K562 (cell line): Measurements from ENCODE around the gene CNOT6. TPM values are rescaled to one million over a fixed set of nuclear protein-coding genes. Genes with fewer than 3 reads are reported as not detected.

Source experiments
- BRF2 ChIP-seq: IDR thresholded peaks from 3 replicates; pipeline ENCODE4 v1.6.1; 2011; ENCODE audit warnings: borderline replicate concordance, mild to moderate bottlenecking; ENCODE audit not compliant: insufficient read length, insufficient read depth
- CBFA2T3 ChIP-seq: fragments of 450-650 bp; IDR thresholded peaks from 2 replicates; pipeline ENCODE4 v1.6.1; 2017
- CHD1 ChIP-seq: fragments of 200-600 bp; sonication (generic); IDR thresholded peaks from one replicate; pipeline ENCODE4 v1.6.1; 2012; ENCODE audit warnings: mild to moderate bottlenecking, moderate library complexity, low read length, inconsistent platforms
- DACH1 ChIP-seq: fragments of 450-650 bp; IDR thresholded peaks from 2 replicates; pipeline ENCODE4 v1.6.1; 2018; ENCODE audit not compliant: partially characterized antibody
- FOXO4 ChIP-seq: fragments of 450-650 bp; formaldehyde crosslinking; IDR thresholded peaks from 2 replicates; pipeline ENCODE4 v1.4.0; 2020; ENCODE audit warnings: mild to moderate bottlenecking, moderate library complexity
- GATA2 ChIP-seq: sonication (generic); formaldehyde crosslinking; IDR thresholded peaks from 2 replicates; pipeline ENCODE4 v1.4.0; 2020; ENCODE audit warnings: mild to moderate bottlenecking, missing genetic modification reagents
- JUND ChIP-seq, 2 experiments: IDR thresholded peaks; 2 replicates in 1 of 2; 3 replicates in 1 of 2; pipeline ENCODE4 v1.6.1; 2011; ENCODE audit warnings: borderline replicate concordance in 2 of 2, low read depth in 2 of 2, low read length in 2 of 2, improper control_type of control experiment in 1 of 2, missing biosample characterization in 1 of 2, missing genetic modification characterization in 1 of 2, missing genetic modification reagents in 1 of 2
- KLF6 ChIP-seq: fragments of 250-450 bp; sonication (Bioruptor Pico); IDR thresholded peaks from 2 replicates; pipeline ENCODE4 v1.4.0; 2020; ENCODE audit warnings: mild to moderate bottlenecking, moderate library complexity, borderline replicate concordance
- MEF2D ChIP-seq: conservative IDR thresholded peaks from 2 replicates; pipeline ENCODE4 v1.6.1; 2016; ENCODE audit warnings: low read depth, missing genetic modification characterization, missing compliant biosample characterization
- MYNN ChIP-seq, 2 experiments: sonication (generic); formaldehyde crosslinking in 1 of 2; IDR thresholded peaks; 2 replicates each; pipeline versions ENCODE4 v1.5.0 to v1.6.1; 2016 to 2020; ENCODE audit warnings: antibody characterized with exemption in 1 of 2, missing genetic modification reagents in 1 of 2
- NCOA2 ChIP-seq, 2 experiments: fragments of 450-650 bp; IDR thresholded peaks; 2 replicates each; pipeline ENCODE4 v1.6.1; 2018; ENCODE audit warnings: mild to moderate bottlenecking in 2 of 2, moderate library complexity in 1 of 2; ENCODE audit not compliant: partially characterized antibody in 2 of 2
- NCOR1 ChIP-seq: fragments of 450-650 bp; IDR thresholded peaks from 2 replicates; pipeline ENCODE4 v1.6.1; 2016; ENCODE audit warnings: mild to moderate bottlenecking, moderate library complexity
- NR3C1 ChIP-seq: sonication (generic); formaldehyde crosslinking; IDR thresholded peaks from 2 replicates; pipeline ENCODE4 v1.8.1; 2022; ENCODE audit warnings: missing genetic modification reagents
- PURB ChIP-seq: sonication (generic); formaldehyde crosslinking; IDR thresholded peaks from 2 replicates; pipeline ENCODE4 v1.9.0; 2021; ENCODE audit warnings: low read depth, mild to moderate bottlenecking, missing genetic modification reagents
- RFX5 ChIP-seq: IDR thresholded peaks from 2 replicates; pipeline ENCODE4 v1.6.1; 2011; ENCODE audit warnings: low read depth, mild to moderate bottlenecking, improper control_type of control experiment, low read length
- ZNF140 ChIP-seq: fragments of 250-450 bp; sonication (Bioruptor Pico); IDR thresholded peaks from 2 replicates; pipeline ENCODE4 v1.8.0; 2021; ENCODE audit warnings: moderate library complexity, mild to moderate bottlenecking, inconsistent platforms
- ZNF197 ChIP-seq: fragments of 200-800 bp; sonication (Bioruptor generic); IDR thresholded peaks from 2 replicates; pipeline ENCODE4 v1.6.1; 2016; ENCODE audit warnings: low read depth, missing genetic modification characterization, missing compliant biosample characterization
- ZNF384 ChIP-seq: IDR thresholded peaks from 2 replicates; pipeline ENCODE4 v1.6.1; 2012; ENCODE audit warnings: low read depth, low read length, improper control_type of control experiment
- ZNF830 ChIP-seq: fragments of 250-450 bp; sonication (Bioruptor Pico); IDR thresholded peaks from 2 replicates; pipeline ENCODE4 v1.5.0; 2021; ENCODE audit warnings: mild to moderate bottlenecking
- polyA plus RNA-seq, 8 experiments: library from polyadenylated mRNA; depleted of rRNA in 4 of 8; stranded (reverse) in 5 of 8; unstranded in 3 of 8; fragments of >200 nt; fragmentation: Nextera tagmentation in 2 of 8; fragmentation: Illumina TruSeq in 1 of 8; extraction: Ambion mirVana in 2 of 8; extraction: Trizol in 1 of 8; gene quantifications; 2 replicates each; pipeline versions ENCODE4 v1.2.1 to v1.2.3, GENCODE V29; 2011 to 2014; ENCODE audit warnings: inconsistent platforms in 1 of 8, missing spikeins in 1 of 8
- total RNA-seq, 7 experiments: library from RNA; depleted of rRNA in 6 of 7; stranded (reverse); fragments of >200 nt in 6 of 7; fragmentation: Illumina TruSeq in 2 of 7; extraction: Trizol in 2 of 7; gene quantifications; 2 replicates each; pipeline versions ENCODE4 v1.2.1 to v1.2.3, GENCODE V29; 2011 to 2021; ENCODE audit warnings: low replicate concordance in 1 of 7
- TF ChIP-seq, protein P1 (sequence below): sonication (generic); formaldehyde crosslinking; IDR thresholded peaks from 2 replicates; pipeline ENCODE4 v1.8.0; 2022; ENCODE audit warnings: mild to moderate bottlenecking, missing genetic modification reagents
- TF ChIP-seq, protein P2 (sequence below): sonication (generic); formaldehyde crosslinking; IDR thresholded peaks from 2 replicates; pipeline ENCODE4 v1.8.1; 2023; ENCODE audit warnings: mild to moderate bottlenecking, missing genetic modification reagents
- TF ChIP-seq, protein P3 (sequence below): fragments of 250-450 bp; sonication (Bioruptor Pico); IDR thresholded peaks from 2 replicates; pipeline ENCODE4 v1.4.0; 2020; ENCODE audit warnings: borderline replicate concordance

The CNOT6 gene
- total and polyA plus RNA-seq, 9 of the 15 experiments (the other 6 are each of a cell fraction or from before 2014, with no cell fraction given) = 4.9 to 32.4 (median 14.0) TPM

- TF ChIP-seq PURB (CRISPR knock-in tag) = no peak
- no peak for TF ChIP-seq ZNF140 (CRISPR knock-in tag)
- no peak for TF ChIP-seq MYNN (IDR thresholded peaks at IDR 0.05)
- no peak for TF ChIP-seq MYNN (CRISPR knock-in tag; IDR thresholded peaks at IDR 0.05)
- TF ChIP-seq NCOA2 (IDR thresholded peaks at IDR 0.05; ENCODE audit: partially characterized antibody in 2 of 2) = no peak
- no peak for TF ChIP-seq ZNF830 (CRISPR knock-in tag)
- TF ChIP-seq NCOR1 = peak; percentile 81
- TF ChIP-seq, protein P1, sequence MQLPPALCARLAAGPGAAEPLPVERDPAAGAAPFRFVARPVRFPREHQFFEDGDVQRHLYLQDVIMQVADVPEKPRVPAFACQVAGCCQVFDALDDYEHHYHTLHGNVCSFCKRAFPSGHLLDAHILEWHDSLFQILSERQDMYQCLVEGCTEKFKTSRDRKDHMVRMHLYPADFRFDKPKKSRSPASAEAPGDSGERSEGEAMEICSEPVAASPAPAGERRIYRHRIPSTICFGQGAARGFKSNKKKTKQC (CRISPR knock-in tag) = no peak
- peak; percentile 88 for TF ChIP-seq CBFA2T3
- TF ChIP-seq NR3C1 (CRISPR knock-in tag) = no peak
- TF ChIP-seq, protein P2, sequence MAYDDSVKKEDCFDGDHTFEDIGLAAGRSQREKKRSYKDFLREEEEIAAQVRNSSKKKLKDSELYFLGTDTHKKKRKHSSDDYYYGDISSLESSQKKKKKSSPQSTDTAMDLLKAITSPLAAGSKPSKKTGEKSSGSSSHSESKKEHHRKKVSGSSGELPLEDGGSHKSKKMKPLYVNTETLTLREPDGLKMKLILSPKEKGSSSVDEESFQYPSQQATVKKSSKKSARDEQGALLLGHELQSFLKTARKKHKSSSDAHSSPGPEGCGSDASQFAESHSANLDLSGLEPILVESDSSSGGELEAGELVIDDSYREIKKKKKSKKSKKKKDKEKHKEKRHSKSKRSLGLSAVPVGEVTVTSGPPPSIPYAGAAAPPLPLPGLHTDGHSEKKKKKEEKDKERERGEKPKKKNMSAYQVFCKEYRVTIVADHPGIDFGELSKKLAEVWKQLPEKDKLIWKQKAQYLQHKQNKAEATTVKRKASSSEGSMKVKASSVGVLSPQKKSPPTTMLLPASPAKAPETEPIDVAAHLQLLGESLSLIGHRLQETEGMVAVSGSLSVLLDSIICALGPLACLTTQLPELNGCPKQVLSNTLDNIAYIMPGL (CRISPR knock-in tag) = no peak
- TF ChIP-seq DACH1 = peak; percentile 93
- TF ChIP-seq, protein P3, sequence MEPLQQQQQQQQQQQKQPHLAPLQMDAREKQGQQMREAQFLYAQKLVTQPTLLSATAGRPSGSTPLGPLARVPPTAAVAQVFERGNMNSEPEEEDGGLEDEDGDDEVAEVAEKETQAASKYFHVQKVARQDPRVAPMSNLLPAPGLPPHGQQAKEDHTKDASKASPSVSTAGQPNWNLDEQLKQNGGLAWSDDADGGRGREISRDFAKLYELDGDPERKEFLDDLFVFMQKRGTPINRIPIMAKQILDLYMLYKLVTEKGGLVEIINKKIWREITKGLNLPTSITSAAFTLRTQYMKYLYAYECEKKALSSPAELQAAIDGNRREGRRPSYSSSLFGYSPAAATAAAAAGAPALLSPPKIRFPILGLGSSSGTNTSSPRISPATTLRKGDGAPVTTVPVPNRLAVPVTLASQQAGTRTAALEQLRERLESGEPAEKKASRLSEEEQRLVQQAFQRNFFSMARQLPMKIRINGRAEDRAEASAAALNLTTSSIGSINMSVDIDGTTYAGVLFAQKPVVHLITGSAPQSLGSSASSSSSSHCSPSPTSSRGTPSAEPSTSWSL = no peak
- no peak for TF ChIP-seq KLF6 (CRISPR knock-in tag)
- TF ChIP-seq ZNF384 = peak; percentile 82
- no peak for TF ChIP-seq CHD1
- TF ChIP-seq BRF2 = no peak
- peak; percentile 32; the same call in 1 of the 2 replicates for TF ChIP-seq JUND (IDR thresholded peaks at IDR 0.05; ENCODE audit: borderline replicate concordance, low read depth, low read length)
- TF ChIP-seq JUND (tag; IDR thresholded peaks at IDR 0.05; ENCODE audit: borderline replicate concordance, low read depth, low read length) = peak; percentile 48; the same call in 1 of the 3 replicates
- peak; percentile 44; the same call in 1 of the 2 replicates for TF ChIP-seq GATA2 (CRISPR knock-in tag)
- no peak for TF ChIP-seq MEF2D
- peak; percentile 68; the same call in 1 of the 2 replicates for TF ChIP-seq ZNF197
- no peak for TF ChIP-seq RFX5
- no peak for TF ChIP-seq FOXO4 (CRISPR knock-in tag)
Observed at GRCh38 chr5:180553530-180553929, 59.4 kb downstream of the CNOT6 start (continued).
